Measurements from ENCODE around the gene GCSH. TPM values are rescaled to one million over a fixed set of nuclear protein-coding genes. Genes with fewer than 3 reads are reported as not detected.

GCSH gene
- total RNA-seq, 1 donor from 2014 or later = 14.7 TPM

GRCh38 chr16:81066681-81067080, 29.5 kb downstream of the GCSH start:
- ATAC-seq = no peak
- no peaks in the 10 kb centered on the region for H3K27me3 ChIP-seq (ENCODE audit: low read depth)
- H3K4me3 ChIP-seq = no peak overlapping the region
- H3K27ac ChIP-seq = no peak overlapping the region
- H3K36me3 ChIP-seq = no peaks in the 10 kb centered on the region
- no peak for TF ChIP-seq CTCF (IDR thresholded peaks at IDR 0.05)
- no peaks in the 10 kb centered on the region for H3K4me1 ChIP-seq
- intact Hi-C loops (cut with DNase I) = no loop called here
- no peak for DNase-seq
- no peaks in the 10 kb centered on the region for H3K9me3 ChIP-seq

- no peaks in the 10 kb centered on the region for H3K27me3 ChIP-seq (ENCODE audit: low read depth)
- H3K4me3 ChIP-seq = no peak overlapping the region
- no peaks in the 10 kb centered on the region for H3K9me3 ChIP-seq
- intact Hi-C loops (cut with DNase I) = no loop called here
- ATAC-seq (no peak), DNase-seq (no peak)
- no peak overlapping the region for H3K27ac ChIP-seq
- H3K36me3 ChIP-seq = no peaks in the 10 kb centered on the region
- TF ChIP-seq CTCF (IDR thresholded peaks at IDR 0.05) = no peak
- H3K4me1 ChIP-seq = no peaks in the 10 kb centered on the region
Measured at GRCh38 chr16:81061871-81062608, 34.2 kb downstream of the GCSH start.

GRCh38 chr16:81061307-81061640, 34.9 kb downstream of the GCSH start:
- no peak overlapping the region for H3K4me3 ChIP-seq
- no peak overlapping the region for H3K27ac ChIP-seq
- H3K27me3 ChIP-seq (ENCODE audit: low read depth) = no peaks in the 10 kb centered on the region
- intact Hi-C loops (cut with DNase I) = no loop called here
- no peak for TF ChIP-seq CTCF (IDR thresholded peaks at IDR 0.05)
- H3K9me3 ChIP-seq = no peaks in the 10 kb centered on the region
- no peaks in the 10 kb centered on the region for H3K36me3 ChIP-seq
- H3K4me1 ChIP-seq = no peaks in the 10 kb centered on the region
- ATAC-seq = no peak
- no peak for DNase-seq

GRCh38 chr16:81060576-81061306, 35.5 kb downstream of the GCSH start:
- intact Hi-C loops (cut with DNase I) = no loop called here

GRCh38 chr16:81053761-81054160, 42.4 kb downstream of the GCSH start:
- Histone ChIP-seq H3K4me1 (no peaks in the 10 kb centered on the region), H3K27me3 (ENCODE audit: low read depth) (no peaks in the 10 kb centered on the region), H3K36me3 (no peaks in the 10 kb centered on the region), H3K4me3 (no peak overlapping the region), H3K27ac (no peak overlapping the region), H3K9me3 (peaks cover 7% of the 10 kb centered on the region)
- DNase-seq (no peak), ATAC-seq (no peak)
- intact Hi-C loops (cut with DNase I) = no loop called here
- no peak for TF ChIP-seq CTCF (IDR thresholded peaks at IDR 0.05)

More at GRCh38 chr16:81060576-81061306, 35.5 kb downstream of the GCSH start:
- H3K36me3 ChIP-seq = no peaks in the 10 kb centered on the region
- no peaks in the 10 kb centered on the region for H3K27me3 ChIP-seq (ENCODE audit: low read depth)
- H3K4me1 ChIP-seq = no peaks in the 10 kb centered on the region
- H3K27ac ChIP-seq = no peak overlapping the region
- DNase-seq (no peak), ATAC-seq (no peak)
- no peak for TF ChIP-seq CTCF (IDR thresholded peaks at IDR 0.05)
- H3K9me3 ChIP-seq = no peaks in the 10 kb centered on the region
- no peak overlapping the region for H3K4me3 ChIP-seq
